C4-2B (cell line): ENCODE results near the gene PSD4.

Experiments used
- ZFX ChIP-seq: fragments of 450-650 bp; IDR thresholded peaks from 2 replicates; pipeline ENCODE4 v1.6.1; 2017
- TF ChIP-seq, protein P1 (sequence below): fragments of 450-650 bp; conservative IDR thresholded peaks from 2 replicates; pipeline ENCODE4 v1.5.1; 2017; ENCODE audit warnings: mild to moderate bottlenecking

GRCh38 chr2:113155331-113155730, 18.4 kb upstream of the PSD4 start:
- TF ChIP-seq, protein P1, sequence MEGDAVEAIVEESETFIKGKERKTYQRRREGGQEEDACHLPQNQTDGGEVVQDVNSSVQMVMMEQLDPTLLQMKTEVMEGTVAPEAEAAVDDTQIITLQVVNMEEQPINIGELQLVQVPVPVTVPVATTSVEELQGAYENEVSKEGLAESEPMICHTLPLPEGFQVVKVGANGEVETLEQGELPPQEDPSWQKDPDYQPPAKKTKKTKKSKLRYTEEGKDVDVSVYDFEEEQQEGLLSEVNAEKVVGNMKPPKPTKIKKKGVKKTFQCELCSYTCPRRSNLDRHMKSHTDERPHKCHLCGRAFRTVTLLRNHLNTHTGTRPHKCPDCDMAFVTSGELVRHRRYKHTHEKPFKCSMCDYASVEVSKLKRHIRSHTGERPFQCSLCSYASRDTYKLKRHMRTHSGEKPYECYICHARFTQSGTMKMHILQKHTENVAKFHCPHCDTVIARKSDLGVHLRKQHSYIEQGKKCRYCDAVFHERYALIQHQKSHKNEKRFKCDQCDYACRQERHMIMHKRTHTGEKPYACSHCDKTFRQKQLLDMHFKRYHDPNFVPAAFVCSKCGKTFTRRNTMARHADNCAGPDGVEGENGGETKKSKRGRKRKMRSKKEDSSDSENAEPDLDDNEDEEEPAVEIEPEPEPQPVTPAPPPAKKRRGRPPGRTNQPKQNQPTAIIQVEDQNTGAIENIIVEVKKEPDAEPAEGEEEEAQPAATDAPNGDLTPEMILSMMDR, result no peak
- TF ChIP-seq ZFX, result no peak
